SKM-1 treated with dmso at 0.1 percent for 144 hours (cell line): Measurements from ENCODE around the gene TRMT112.
A peak's percentile ranks its signal among the peaks of the same experiment; 100 is the strongest.

Source experiments
- DNase-seq: peaks from one replicate; lab custom pipeline; 2025; ENCODE audit not compliant: unreplicated experiment; lab: John Stamatoyannopoulos, UW

Gene TRMT112

DNA sequence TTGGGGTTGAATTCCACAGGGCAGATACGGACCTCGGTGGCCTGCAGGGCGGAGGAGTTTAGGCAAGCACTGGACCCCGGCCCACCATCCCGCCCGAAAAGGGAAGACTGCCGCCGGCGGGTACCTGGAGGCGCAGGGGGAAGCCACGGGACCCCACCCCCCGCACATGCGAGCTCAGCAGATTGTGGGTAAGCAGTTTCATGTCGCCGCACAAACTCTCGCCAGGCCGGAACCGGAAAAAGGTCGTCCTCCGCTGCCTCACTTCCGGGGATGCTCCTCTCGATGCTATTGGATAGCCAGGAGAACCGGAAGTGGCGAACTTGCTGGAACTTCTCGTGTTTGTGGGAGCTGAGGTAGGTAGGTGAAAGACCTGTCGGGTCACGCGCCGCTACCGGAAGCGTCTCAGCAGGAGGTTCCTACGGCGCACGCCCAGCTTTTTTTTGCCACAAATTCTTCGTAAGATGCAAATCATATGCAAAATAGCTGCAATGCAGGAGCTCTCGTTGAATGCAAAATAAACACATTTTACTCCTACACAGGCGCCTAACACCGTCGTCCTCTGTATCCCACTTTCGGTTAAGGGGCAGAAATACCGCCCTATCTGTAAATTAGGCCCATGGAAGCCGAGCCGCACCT, at the start of gene TRMT112:
TRMT112 (minus strand) TSS at position 235 of the 636 bp plus-strand sequence; CDS start at position 202, 33 bp downstream.
- peak; percentile 95 for DNase-seq

DNA sequence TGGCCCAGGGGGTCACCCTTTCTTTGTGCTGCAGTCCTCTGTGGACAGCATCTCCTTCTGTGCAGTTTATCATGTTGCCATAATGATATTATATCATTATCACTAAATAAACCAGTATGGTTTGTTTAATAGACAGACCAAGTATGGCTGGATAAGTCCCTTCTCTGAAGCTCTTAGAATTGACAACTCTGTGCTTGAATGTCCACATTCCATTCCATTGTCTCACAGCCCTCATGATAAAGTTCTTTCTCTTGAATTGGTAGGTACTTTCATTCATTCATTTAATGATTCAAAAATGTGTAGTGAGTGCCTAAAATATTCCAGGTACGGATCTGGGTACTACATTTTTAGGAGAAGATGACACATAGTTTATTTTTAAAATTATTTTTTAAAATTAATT, 49.4 kb upstream of the TRMT112 start:
- no peak for DNase-seq

DNA sequence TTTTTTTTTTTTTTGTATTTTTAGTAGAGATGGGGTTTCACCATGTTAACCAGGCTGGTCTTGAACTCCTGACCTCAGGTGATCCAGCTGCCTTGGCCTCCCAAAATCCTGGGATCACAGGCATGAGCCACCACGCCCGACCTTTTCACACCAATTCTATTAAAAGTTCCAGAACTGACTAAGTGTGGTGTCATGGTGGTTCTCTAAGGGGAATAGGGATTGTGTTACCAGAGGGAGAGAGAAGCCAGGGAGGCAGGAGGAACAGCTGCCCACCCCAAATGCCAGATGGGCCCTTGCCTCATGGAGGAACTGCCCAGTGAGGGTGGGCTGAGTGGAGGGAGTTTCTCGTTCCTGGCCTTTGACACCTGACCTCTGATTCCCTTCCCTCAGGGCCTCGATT, 47.6 kb upstream of the TRMT112 start:
- DNase-seq: no peak

DNA sequence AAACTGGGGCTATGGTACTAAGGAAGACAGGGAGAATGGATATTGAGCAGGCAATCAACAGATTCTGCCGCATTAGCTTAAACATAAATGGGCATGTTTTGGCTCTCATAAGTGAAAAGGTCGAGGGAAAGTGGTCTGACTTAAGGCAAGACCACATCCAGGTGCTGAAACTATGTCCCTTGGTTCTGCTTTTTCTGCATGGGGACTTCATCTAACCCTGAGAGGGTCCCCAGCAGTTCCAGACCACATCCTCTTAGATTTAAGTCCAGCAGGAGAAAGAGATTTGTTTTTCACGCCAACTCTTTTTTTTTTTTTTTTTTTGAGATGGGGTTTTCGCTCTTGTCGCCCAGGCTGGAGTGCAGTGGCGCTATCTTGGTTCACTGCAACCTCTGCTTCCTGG, 47.1 kb upstream of the TRMT112 start:
- no peak for DNase-seq

DNA sequence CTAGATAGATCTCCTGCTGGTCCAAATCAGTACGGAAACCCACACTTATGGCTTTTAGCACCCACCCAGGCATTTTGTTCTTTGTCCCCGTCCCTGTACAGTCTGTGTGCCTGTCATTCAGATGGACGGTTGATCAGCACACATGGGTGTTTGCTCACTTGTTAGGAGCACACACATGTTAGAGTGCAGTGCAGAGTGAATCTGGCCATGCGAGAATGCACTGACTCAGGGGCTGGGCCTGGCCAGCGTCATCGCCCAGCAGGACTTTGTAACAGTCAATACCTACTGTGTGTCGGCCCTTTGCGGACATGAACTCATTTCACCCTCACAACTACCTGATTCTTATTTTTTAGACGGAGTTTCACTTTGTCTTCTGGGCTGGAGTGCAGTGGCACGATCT, 45.0 kb upstream of the TRMT112 start:
- no peak for DNase-seq

DNA sequence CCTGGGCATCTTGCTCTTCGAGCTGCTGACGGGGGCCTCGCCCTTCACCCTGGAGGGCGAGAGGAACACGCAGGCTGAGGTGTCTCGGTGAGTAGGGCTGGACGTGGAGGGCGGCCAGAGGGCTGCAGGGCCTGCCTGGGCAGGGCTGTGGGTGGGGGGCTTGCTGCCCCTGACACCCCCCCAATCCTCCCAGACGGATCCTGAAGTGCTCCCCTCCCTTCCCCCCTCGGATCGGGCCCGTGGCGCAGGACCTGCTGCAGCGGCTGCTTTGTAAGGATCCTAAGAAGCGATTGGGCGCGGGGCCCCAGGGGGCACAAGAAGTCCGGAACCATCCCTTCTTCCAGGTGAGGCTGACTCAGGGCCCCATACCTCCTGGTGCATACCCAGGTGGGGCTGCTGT, 44.3 kb upstream of the TRMT112 start:
- no peak for DNase-seq

DNA sequence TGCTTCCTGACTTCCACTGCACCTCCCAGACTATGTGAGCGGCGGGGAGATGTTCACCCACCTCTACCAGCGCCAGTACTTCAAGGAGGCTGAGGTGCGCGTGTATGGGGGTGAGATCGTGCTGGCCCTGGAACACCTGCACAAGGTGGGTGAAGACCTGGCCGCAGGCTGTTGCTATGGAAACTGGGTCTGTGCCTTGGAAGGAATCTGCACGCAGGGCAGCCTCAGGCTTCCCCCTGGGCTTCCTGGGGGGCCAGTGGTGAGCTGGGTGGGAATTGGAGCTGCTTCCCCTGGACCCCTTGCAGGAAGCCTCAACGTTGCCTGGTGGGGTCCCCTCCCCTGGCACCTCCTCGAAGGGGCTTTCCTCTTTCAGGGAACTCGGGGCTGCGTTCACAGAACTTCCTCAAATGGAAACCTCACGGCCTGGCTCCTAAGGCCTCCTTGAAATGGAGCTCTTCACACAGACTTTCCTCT, 43.1 kb upstream of the TRMT112 start:
- peak; percentile 23 for DNase-seq

DNA sequence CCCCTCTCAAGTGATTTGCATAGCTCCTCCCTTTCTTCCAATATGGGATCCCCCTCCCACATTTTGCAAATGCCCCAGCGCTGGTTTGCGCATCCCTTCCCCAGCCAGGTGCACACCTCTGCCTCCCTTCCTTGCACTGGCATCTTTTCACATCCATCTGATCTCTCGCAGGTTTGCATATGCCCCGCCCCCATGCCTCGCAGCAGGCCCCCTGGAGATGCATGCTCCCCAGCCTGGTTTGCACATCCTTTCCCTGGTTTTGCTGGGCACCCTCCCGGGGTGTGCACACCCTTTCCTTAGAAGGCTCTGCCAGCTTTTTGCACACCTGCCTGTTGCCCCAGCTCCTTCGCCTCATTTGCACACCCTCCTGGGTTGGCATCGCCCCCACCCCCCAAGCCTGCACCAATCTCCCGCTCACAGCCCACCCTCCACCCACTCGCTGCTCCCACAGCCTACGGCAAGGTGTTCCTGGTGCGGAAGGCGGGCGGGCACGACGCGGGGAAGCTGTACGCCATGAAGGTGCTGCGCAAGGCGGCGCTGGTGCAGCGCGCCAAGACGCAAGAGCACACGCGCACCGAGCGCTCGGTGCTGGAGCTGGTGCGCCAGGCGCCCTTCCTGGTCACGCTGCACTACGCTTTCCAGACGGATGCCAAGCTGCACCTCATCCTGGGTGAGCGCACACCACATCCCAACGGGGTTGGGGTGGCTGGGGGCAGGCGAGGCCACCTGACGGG, 42.5 kb upstream of the TRMT112 start:
- DNase-seq: no peak

DNA sequence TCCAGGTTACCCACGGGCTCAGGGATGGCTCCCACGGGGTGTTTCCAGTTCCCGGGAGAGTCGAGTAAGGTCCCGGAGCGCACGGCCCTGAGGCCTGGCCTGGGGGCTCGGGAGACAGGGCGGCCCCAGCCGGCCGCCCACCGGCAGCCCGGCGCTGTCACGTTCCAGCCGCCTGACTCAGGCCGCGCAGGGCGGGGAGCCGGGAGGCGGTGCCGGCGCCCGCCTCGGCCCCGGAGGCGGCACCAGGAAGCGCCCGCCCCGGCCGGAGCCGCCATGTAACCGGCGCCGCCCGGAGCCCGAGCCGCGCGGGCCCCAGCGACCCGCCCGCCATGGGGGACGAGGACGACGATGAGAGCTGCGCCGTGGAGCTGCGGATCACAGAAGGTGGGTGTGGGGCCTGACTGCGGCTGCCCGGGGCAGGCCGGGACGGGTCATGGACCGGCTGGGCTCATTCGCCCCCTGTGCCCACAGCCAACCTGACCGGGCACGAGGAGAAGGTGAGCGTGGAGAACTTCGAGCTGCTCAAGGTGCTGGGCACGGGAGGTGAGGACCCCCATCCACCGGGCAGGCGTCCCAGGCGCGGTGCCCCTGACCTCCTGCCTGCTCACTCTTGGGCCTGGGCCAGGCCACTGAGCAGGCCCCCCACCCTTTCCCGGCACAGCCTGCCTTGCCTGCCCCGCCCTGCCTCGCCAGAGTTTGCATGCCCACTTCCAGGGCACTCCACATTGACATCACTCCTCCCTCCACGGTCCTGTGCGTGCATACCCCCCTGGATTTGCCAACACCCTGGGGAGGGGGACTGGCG, 41.8 kb upstream of the TRMT112 start, which contains the start of gene RPS6KA4:
RPS6KA4 (plus strand) TSS at position 256 of the 805 bp plus-strand sequence; CDS start at position 330, 74 bp downstream.
- DNase-seq: peak; percentile 8

DNA sequence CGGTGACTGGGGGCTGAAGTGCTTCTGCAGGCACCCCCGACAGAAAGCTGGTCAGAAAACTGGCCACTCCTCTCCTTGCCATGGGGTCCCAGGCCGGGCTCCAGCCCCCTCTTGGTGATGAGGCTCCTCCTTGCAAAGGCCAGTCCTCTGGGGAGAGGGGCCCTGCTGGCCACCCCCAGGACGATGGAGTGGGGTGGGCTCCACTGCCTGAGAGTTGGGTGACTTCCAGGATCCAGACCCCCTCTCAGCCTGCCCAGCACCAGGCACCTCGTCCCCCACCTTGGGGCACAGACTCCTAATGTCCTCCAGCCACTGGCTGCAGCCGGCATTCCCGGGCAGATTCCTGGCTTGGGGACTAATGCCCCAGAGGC, 41.2 kb upstream of the TRMT112 start:
- DNase-seq: no peak

DNA sequence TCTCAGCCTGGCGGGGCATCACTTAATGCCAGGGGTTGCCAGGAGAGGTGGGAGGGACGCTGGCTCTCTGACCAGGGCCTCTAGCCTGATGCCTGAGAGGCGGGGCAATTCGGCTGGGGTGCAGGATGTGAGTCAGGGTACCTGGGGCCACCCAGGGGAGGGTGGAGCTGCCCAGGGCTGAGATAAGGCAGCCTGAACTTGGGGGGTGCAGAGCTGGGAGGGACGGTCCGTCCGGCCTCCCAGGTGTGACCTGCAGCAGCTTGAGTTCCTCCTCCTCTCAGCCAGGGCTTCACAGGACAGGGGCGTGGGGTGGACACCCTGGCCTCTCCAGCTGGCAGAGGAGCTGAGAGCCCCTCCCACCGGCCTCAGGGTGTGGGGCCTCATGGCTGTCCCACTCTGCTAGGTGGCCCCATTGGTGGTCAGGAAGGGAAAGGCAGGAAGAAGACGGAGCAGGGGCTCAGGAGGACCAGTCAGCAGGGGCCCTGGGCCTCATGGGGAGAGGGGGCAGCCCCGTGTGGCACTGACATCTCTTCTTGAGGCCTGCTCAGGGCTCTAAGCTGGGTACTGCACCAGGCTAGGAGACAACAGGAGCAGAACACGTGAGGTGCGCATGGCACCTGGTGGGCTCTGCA, 40.7 kb upstream of the TRMT112 start:
- DNase-seq: no peak

DNA sequence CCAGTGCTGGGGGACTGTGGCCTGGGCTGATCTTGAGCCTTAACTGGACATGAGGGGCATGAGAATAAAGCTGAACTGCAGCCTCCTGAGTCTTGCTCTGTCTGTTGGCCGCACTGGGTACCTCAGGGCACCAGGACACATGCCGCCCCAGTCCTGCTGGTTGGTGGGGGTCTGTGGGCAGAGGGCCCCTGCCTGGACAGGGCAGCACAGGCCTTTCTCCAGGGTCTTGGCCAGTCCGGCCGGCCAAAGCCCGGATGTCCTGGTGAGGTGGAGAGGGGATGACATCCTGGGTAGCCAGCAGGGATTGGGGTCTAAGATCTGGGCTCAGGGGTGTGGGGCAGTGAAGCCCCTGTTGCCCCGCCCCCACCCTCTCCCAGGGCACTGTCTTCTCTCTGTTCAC, 40.1 kb upstream of the TRMT112 start:
- no peak for DNase-seq

DNA sequence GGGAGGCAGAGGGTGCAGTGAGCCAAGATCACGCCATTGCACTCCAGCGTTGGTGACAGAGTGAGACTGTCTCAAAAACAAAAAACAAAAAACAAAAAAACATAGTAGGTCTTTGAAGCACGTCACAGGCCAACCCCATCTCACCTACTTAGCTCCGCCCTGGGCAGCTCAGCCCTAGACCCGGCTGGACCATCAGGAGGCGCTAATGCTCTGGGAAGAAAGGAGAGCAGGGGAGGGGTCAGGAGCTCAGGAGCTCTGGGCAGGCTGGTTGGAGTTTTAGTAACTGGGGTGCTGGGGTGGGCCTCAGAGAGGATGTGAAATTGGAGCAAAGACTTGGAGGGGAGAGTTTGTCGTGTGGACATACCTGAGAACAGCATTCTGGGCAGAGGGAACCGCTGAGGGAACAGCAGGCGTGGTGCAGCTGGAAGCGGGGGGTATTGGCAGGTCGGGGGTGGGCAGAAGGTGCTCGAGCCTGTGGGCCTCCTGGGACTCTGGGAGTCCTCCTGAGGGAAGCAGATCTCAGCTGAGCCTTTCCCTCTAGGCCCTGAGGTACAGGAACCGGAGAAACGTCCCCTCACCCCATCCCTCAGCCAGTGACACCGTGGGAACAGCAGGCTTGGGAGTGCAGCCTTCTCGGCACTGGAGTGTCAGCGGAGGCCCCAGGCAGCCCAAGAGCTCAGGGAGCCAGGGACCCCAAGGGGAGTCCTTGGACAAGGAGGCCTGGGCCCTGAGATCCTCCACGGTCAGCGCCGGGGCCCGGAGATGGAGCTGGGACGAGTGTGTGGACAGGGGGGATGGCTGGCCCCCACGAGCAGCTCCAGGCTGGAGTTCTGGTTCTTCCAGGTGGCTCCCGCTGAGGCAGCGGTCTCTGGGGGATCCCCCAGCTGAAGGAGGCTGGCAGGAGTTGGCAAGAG, 39.4 kb upstream of the TRMT112 start:
- DNase-seq: peak; percentile 13

DNA sequence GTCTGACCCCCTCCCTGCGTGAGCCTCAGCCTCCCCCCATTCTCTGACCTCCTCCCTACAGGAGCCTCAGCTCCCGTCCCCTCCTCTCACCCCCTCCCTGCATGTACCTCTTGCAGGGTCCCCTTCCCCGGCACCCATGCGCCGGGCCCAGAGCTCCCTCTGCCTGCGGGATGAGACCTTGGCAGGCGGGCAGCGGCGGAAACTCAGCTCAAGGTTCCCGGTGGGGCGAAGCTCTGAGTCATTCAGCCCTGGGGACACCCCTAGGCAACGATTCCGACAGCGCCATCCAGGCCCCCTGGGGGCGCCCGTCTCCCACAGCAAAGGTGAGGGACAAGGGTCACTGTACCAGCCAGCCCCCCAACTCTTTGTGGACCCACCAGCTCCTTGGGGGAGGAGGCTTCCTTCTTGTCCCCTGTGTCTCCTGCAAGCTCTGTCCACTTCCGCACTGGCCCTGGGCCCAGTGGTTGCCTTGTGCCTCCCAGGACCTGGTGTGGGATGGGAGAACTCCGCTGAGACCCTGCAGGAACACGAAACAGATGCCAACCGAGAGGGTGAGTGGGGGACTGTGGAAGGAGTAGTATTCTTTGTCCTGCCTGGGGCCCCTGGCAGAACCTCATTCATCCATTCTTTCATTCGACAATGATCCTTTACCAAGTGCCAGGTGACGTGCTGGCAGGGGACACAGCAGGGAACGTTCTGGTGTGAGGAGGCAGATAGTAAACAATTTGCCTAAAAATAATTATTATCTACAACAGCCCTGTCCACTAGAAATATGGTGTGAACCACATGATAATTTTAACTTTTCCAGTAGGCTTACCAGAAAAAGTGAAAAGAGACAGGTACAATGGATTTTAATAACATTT, 38.0 kb upstream of the TRMT112 start:
- DNase-seq: peak; percentile 55

DNA sequence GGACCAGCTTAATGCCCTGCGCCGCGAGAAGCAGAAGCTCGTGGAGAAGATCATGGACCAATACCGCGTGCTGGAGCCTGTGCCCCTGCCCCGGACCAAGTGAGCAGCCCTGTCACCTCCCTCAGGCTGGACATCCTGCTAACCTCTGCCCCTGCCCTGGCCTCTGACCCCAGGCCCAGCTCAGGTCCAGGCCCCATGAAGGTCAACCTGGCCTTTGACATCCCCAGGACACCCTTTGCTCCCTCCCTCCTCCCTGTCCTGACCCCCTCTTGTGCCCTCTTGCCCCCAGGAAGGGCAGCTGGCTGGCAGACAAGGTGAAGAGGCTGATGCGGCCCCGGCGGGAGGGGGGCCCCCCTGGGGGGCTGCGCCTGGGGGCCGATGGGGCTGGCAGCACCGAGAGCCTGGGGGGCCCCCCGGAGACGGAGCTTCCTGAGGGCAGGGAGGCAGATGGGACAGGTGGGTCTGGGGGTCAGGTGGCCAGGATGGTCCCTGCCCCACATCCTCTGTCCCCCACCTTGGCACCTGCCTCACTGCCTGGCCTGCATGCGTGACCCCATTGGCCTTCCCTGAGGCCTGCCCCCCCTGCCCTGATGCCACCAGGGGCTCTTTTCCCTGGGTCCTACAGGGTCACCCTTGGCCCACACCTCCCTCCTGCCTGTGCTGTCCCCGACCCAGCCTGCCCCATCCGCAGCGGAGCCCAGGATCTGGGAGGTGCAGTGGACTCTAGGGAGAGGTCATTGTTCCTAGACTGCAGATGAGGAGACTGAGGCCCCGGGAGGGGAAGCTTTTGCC, 36.6 kb upstream of the TRMT112 start:
- DNase-seq: no peak

DNA sequence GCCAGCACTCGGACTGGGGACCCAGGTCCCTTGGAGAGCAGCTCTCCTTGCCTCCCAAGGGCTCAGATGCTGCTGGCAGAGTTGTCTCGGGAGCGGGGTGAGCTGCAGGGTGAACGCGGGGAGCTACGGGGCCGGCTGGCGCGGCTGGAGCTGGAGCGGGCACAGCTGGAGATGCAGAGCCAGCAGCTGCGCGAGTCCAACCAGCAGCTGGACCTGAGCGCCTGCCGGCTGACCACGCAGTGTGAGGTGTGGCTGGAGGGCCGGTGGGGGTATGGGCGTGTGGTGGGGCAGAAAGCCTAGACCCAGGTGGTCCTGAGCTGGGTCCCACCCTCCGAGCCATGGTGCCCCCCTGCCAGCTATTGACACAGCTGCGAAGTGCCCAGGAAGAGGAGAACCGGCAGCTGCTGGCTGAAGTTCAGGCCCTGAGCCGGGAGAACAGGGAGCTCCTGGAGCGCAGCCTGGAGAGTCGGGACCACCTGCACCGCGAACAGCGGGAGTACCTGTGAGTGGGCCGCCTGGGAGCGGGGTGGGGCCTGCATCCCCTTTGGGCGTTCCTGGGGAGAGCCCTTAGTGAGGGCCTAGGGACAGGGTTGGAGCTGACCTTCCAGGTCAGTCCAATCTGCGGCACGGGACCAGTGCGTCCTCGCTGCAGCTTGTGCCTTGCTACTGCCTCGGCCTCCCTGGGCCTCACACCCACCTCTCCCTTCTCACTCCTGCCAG, 35.8 kb upstream of the TRMT112 start:
- DNase-seq: no peak

DNA sequence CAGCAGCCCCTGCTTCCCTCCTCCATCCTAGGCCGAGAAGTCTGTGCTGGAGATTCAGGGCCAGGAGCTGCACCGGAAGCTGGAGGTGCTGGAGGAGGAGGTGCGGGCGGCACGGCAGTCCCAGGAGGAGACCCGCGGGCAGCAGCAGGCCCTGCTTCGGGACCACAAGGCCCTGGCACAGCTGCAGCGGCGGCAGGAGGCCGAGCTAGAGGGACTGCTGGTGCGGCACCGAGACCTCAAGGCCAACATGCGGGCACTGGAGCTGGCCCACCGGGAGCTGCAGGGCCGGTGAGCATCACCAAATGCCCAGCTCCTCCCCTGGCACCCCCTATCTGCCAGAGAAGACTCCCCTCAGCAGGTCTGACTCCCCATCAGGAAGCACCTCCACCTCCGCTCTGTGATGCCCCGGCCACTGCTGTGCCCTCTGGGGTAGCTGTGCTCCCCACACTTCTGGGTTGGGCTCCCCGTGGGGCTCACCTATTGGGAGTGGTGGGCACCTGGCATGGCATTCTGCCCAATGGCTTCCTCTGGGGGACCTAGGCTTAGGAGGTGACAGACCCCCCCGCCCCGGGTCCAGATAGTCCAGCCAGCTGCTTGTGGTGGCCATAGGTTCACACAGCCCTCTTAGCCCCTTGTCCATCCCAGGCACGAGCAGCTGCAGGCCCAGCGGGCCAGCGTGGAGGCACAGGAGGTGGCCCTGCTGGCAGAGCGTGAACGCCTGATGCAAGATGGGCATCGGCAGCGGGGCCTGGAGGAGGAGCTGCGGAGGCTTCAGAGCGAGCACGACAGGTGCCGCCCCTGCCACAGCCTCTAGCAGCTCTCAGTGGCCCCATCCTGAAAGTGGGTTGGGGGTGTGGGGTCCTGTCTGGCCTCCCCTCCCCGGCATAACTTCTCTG, 35.0 kb upstream of the TRMT112 start:
- no peak for DNase-seq
